EH (cell line): ENCODE data around the gene DDX39B.

ENCODE experiments used
- DNase-seq: peaks from one replicate; pipeline ENCODE4 v3.0.0-alpha.2; 2015; ENCODE audit warnings: low read depth

Gene DDX39B

GRCh38 chr6:31485055-31485454 is 56.7 kb downstream of the DDX39B start:
- peak; percentile 54 for DNase-seq

DNA sequence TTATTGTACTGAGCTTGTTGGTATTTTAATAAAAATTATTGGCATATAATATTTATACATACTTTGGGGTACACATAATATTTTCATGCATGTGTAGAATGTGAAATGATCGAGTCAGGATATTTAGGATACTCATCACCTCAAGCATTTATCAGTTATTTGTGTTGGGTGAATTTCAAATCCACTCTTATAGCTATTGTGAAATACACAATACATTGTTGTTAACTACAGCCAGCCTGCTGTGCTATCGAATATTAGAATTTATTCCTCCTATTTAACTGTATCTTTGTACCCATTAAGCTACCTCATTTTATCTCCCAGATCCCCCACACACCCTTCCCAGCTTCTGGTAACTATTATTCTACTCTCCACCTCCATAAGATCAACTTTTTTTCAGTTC is 58.4 kb downstream of the DDX39B start:
- DNase-seq = no peak

DNA sequence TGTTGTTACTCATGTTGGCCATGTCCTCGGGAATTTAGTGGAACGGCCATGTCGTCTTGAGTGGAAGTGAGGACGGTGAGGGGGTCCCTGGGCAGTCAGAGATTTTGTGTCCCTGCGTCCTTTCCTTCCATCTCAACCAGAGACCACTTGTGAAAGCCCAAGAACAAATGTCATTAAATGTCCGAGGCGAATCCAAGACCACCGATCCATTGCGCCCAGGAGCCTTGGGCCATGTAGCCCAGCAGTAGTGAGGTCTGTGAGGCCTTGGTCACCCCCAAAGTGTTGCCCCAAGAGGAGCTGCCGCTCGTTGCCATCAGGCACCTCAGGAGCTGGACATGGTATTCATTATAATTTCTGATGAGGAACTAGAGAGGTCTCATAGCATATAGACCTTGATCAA is 61.2 kb downstream of the DDX39B start:
- no peak for DNase-seq
